Posterior vena cava (tissue), 2 donors: ENCODE results near the gene CMTM7. TPM values are rescaled to one million over a fixed set of nuclear protein-coding genes. Genes with fewer than 3 reads are reported as not detected.
"Not testable (repeated sequence)": the region's sequence is repeated elsewhere in the genome, so short reads cannot be mapped to it uniquely, and the experiment has no call there.

ENCODE experiments used
- DNase-seq: peaks from one replicate; pipeline ENCODE4 v3.0.0-alpha.2; 2020; ENCODE audit warnings: low spot score
- intact Hi-C, 2 donors: fragments of 100-400 bp; cut with DNase I; formaldehyde crosslinking; loops; one replicate each; pipeline versions ENCODE4 v1.14.1 to v1.14.2; 2022 to 2023
- total RNA-seq, 2 donors: library from RNA; stranded (reverse); fragmentation: NEBNext Ultra II Directional; extraction: Animal tissue kit (Norgen Biotek cat#: 25700); gene quantifications; one replicate each; pipeline ENCODE4 v1.2.1, GENCODE V29; 2021
- donor health status: DM: yes; HTN: yes; CAD: no.
- donor health status: DM: yes; HTN: yes; CAD: no.

The CMTM7 gene
- total RNA-seq, 2 donors from 2014 or later, result 9.2 to 10.7 TPM

DNA sequence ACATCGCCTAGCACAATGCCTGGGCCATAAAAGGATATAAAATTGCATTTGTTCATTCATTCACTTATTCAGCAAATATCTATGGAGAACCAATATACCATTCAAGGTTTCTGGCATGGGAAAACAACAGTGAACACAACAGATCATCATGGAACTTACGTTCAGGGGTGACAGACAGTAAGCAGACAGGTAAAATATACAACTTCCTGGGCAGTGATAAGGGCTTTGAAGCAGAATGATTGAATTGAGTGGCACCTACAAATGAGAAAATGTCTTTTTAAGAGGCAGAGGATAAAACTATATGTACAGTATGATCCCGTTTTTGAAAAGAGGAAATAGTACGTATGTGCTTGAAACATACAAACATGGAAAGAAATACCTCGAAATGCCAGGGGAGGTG lies 39.2 kb downstream of the CMTM7 start:
- DNase-seq, result no peak
- intact Hi-C loops, result no loop called here

DNA sequence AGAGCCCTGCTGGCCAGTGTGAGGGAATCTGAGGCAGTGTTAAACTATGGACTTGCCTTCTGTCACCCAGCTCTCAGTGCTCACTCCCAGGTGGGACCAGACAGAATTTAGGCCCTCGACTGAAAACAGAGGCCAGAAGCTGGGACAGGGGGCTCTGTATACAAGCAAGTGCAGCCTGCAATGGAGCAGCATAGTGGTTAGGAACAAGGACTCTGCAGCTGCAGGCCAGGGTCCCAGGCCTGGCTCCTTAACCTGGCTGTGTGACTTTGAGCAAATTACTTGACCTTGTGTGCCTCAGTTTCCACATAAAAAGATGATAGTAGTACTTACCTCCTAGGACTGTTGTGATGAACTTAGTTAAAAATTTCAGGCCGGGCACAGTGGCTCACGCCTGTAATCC lies 39.8 kb downstream of the CMTM7 start:
- intact Hi-C loops, result no loop called here
- DNase-seq, result no peak

DNA sequence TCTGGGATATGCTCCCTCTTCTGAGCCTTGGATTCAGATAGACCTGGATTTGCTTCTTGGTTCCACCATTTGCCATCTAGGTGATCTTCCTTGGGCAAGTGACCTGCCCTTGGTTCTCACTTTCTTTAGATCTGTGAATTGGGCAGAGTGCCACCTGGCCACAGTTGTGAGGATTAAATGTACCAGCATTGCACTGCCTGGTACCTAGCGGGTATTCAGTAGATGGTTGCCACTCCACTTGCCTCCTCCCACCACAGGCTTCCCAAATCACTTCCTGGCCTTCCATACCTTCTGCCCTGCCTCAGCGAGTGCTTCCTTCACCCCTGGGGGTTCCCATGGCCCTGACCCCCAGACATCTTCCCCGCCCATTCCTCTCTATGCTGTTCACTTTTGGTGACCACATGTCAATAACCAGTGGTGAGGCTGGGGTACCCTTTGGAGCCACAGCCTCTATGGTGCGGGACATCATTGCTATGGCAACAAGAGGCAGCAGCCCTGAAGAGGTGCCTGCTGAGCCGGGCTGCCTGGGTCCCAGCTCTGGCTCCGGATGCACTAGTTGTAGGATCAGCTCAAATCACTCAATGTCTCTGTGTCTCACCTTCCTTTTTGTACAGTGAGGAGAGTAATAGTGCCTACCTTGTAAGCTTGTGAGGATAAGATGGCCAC lies 40.5 kb downstream of the CMTM7 start:
- intact Hi-C loops, result no loop called here
- DNase-seq, result no peak

DNA sequence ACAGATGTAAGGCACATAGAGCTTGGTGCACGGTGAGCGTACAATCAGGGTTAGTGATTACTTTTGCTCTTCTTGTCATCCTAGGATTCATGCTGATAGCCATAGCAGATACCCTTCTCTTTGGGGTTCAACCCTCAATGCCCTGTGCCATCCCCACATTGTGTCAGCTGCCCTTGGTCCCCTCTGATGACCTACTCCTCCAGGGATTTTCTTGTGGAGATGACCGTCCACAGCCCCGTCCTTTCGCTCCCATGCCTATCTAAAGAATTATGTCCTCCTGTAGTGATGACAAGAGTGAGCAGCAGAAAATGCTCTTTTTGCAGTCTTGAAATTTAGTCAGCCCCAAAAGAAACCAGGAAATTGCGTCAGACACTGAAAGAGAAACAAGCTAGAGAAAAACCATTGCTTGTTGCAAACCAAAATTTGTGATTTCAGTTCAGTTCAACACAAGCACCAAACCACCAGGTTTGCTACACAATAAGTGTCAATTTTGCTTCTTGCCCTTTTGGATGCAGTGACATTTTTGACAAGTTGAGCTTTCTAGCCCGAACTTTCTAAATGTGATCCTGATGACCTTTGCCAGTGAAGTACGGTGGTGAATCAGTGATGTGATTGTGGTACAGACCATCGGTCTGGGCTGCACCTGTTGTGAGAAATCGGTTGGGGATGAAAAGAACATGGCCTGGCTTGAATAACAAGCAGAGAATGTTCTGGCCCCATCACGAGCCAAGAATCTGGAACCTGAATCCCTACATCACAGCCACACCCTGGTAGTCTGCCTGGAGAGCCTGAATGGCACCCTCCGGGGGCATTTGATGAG lies 41.3 kb downstream of the CMTM7 start:
- no peak for DNase-seq
- intact Hi-C loops, result no loop called here

DNA sequence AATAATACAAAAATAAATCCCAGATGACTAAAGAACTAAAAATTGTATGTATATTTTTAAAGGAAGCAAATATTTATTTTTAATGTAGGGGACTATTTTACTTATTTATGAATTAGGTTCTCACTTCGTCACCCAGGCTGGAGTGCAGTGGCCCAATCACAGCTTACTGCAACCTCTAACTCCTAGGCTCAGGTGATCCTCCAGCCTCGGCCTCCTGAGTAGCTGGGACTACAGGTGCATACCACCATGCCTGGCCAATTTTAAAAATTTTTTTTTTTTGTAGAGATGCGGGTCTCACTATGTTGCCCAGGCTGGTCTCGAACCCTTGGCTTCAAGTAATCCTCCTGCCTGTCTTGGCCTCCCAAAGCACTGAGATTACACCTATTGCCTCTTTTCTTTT lies 42.6 kb downstream of the CMTM7 start:
- DNase-seq, result no peak

DNA sequence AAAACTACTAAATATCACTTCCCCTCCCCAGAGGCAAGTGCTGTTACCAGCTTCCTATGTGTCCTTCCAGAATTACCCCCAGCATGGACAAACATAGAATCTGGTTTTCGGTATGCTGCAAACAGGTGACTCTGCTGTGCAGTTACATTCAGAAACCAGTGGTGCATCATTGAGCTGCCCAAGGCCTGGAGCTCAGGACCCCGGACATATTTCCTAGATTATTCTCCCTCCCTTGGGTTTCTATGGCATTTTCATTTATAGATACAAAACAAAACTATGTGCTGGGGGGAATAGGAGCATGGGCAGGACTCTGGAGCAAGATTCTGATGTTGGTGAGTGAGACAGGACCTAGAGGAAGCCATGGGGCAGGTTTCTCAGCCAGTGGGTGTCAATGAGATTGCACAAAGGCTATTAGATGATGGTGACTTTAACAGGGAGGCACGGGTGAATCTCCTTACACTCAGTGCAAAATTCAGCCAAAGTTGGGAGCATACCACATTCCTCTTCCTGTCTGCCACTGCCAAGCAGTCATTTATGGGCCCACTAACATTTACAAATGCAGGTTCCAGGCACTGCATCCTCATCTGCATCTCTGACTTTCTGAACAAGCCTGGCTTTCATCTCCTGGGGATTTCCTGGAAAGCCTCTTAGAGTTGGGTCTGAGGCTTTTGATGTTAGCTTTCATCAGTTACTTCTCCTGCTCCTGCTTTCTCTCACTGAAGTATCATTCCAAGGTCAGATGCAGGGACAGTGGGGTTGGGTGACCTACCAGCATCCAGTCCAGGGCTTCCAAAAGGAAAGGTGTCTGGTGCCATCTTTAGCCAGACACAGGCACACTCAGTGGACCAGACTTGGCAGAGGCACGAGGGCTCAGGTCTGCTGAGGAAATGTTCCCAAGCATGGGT lies 44.5 kb downstream of the CMTM7 start:
- intact Hi-C loops, result no loop called here
- no peak for DNase-seq

More for the DNA sequence above, 42.6 kb downstream of the CMTM7 start:
- intact Hi-C loops, result no loop called here

DNA sequence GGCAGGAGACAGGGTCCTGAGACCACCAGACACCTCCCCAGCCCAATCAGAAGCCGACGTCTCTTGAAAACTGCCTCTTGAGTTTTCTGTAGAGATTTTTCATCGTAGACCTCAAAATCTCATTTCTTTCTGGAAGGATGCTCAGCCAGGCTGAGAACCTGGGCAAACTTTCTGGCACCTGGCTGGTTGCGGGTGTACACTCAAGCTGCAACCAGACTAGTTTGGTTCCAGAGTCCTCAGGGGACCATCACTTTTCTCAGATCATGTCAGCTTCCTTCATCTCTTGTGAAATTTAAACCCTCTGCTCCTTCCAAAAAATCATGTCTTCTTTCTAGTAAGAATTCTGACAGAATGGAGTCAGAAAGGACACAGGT lies 45.1 kb downstream of the CMTM7 start:
- intact Hi-C loops, result no loop called here
- DNase-seq, result no peak

DNA sequence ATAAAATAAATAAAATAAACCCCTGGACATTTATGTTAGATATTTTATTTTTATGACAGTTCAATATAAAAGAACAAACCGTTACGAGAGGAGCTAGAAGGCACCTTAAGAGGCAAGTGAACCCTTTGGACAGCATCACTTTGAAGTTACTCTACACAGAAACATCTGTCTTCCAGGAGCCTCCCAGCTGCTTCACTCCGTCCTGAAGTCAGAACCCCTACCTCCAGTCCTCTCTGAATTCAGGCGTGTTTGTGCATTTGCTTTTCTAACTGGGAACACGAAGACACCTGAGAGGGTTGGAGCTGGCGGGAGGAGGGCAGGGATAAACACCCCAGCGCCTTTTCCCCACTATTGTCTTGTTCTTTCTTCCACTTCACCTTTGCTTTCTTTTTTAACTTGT lies 46.2 kb downstream of the CMTM7 start:
- intact Hi-C loops, result no loop called here
- DNase-seq, result no peak

DNA sequence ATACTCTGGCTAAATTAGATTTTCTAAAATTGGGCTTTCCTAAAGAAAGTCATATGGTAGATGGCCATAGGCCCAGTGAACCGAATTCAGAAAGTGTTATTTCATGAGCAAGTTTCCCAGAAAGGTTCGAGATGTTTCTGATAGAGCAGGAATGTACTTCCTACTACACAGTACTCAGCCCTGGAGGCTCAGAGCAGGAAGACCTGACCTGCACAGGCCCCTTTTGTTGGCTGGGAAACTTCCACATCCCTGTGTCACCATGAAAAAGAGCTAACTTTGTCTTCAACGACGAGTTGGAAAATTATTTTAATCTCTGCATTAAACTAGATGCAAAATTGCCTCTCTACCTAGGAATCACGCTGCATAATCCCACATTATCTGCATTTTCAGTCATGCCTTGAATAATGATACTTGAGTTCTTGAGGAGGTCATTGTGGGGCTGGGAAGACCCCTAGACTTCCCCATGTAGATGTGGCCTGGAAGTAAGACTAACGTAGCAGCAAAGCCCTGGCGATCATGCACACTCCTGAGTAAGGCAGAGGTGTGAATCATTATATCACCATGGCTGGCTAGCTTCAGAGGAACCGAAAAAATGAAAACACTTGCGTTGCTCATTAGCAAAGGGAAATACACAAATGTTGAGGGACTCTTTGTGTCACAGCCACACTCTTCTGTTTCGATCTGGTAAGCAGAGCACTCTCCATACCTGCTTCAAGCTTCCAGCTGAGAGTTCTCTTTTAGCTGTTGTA lies 47.1 kb downstream of the CMTM7 start:
- no peak for DNase-seq
- intact Hi-C loops, result no loop called here

DNA sequence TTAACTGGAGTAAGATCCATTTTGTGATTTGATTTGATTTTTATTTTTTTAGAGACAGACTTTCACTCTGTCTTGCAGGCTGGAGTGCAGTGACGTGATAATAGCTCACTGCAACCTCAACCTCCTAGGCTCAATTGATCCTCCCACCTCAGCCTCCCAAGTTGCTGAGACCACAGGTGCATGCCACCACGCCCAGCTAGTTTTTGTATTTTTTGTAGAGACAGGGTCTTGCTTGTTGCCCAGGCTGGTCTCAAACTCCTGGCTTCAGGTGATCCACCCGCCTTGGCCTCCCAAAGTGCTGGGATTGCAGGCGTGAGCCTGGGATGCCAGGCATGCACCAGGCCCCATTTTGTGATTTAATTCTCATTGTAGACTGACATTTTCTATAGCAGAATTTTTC lies 47.8 kb downstream of the CMTM7 start:
- DNase-seq, result not testable (repeated sequence)

DNA sequence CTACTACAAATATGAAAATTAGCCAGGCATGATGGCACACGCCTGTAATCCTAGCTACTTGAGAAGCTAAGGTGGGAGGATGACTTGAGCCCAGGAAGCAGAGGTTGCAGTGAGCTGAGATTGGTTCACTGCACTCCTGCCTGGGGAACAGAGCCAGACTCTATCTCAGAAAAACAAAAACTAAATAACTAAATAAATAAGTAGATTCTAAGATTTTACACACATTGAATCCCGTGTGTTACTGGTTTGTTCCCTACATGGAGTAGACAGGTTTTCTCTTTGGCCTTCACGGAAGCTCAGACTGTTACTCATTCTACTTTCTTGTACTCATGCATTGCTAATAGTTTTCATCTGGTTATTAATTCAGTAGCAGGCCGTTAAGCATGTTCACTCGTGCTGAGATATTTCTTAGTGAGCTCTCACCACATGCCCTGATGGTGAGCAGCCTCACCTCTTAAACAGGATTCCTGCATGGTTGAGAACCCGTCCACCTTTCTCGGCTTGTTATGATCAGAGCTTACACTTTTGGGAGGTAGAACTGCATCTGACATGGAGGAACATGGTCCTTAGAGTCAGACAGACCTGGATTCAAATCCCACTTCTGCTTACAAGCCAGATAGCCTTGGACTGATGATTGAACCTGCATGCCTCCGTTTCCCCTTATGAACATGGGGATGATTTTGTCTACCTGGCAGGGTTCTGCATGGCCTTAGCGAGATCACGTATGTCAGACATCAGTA lies 49.1 kb downstream of the CMTM7 start:
- DNase-seq, result no peak

More for the DNA sequence above, 47.8 kb downstream of the CMTM7 start:
- intact Hi-C loops, result not testable (repeated sequence)

DNA sequence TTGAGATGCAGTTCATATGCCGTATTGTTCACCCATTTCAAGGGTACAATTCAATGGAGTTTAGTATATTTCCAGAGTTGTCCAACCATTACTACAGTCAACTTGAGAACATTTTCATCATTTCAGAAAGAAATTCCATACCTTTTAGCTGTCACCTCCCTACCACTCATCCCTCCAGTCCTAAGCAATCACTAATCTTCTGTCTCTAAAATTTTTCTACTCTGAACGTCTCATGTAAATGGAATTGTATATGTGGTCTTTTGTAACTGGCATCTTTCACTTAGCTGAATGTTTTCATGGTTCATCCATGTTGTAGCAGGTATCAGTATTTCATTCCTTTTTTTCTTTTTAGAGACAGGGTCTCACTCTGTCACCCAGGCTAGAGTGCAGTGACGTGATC lies 51.1 kb downstream of the CMTM7 start:
- no peak for DNase-seq
- intact Hi-C loops, result no loop called here

More for the DNA sequence above, 49.1 kb downstream of the CMTM7 start:
- intact Hi-C loops, result no loop called here

DNA sequence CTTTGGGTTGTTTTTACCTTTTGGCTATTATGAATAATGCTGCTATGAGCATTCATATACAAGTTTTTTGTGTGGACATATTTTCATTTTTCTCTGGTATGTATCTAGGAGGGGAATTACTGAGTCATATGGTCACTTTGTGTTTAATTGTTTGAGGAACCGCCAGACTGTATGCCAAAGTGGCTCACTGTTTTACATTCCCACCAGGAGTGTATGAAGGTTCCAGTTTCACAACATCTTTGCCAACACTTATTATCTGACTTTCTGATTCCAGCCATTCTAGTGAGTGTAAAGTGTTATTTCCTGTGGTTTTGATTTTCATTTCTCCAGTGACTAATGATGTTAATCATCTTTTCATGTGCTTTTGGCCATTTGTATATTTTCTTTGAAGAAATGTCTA lies 51.8 kb downstream of the CMTM7 start:
- no peak for DNase-seq
- intact Hi-C loops, result no loop called here

DNA sequence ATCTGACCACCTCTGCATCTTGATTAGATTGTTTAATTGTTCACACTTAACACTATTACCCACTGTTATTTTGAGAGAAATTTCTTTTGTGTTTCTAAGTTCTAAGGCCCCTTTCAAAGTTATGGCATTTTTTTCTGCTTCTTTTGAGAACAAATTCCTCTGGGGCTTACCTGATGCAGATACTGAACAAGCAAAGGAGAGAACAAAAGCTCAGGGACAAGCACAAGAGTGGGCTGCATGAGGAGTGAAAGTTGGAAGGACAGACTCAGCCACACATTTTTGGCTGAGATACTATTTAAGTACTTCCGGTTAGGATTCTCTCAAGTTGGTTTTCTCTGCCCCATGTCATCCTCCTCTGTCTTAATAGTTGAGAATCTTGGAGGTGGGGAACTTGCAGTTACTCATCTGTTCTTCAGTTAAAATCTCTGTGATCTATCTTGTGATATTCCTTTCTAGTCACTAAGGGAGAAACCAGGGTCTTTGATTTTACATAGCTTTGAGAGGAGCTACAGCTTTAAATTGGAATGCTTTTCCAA lies 56.3 kb downstream of the CMTM7 start:
- DNase-seq, result no peak
- intact Hi-C loops, result no loop called here

DNA sequence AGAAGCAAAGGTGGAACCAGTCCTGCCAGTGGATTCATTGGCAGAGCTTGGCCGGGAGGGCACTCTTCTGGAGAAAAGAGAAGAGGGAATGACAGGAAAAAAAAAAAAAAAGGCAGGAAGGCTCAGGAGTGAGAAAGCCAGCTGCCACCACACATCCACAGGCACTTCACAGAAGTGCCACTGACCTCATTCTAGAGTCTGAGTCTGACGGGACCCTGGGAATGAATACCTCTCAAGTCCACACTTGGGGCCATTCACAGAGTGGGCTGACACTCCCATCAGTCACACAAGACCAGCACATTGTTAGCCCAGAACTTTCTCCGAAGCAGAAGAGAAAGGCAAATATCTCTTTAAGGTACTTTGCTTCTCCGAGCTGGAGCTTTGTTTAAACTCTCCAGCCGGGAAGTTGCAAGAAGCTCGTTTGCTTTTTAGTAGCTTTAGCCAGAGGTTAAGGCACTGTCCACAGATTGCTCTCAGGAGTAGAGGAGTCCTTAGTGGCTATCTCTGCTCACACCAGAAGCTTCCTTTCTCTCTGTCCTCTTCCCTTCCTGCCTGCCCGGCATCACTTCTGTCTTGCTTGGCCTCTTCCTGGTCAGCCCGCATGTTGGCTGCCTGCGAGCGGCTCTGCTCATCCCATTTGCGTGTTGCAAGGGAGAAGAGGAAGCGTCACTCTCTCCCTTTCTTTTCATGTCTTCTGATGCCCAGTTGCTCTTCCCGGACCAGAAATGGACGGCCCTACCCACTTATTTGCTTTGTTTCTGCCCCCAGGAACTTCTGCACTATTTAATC lies 57.2 kb downstream of the CMTM7 start:
- DNase-seq, result no peak
- intact Hi-C loops, result no loop called here

DNA sequence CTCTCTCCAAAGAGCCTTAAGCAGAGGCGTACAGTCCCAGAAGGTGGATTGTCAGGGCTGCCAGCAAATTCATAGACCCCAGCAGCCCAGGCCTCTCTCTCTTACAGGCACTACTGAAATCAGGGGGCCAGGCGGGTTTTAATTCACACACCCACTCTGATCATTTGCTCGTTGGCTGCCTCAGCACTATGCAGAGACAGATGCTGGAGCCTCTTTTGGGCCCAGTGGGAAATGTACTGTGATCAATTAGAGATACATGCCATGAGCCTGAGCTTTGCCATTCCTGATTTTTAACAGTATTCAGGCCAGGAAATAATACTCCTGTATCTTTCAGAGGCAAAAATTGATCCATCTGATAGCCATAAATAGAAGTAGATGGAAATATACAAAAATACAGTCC lies 58.0 kb downstream of the CMTM7 start:
- DNase-seq, result no peak
- intact Hi-C loops, result no loop called here

DNA sequence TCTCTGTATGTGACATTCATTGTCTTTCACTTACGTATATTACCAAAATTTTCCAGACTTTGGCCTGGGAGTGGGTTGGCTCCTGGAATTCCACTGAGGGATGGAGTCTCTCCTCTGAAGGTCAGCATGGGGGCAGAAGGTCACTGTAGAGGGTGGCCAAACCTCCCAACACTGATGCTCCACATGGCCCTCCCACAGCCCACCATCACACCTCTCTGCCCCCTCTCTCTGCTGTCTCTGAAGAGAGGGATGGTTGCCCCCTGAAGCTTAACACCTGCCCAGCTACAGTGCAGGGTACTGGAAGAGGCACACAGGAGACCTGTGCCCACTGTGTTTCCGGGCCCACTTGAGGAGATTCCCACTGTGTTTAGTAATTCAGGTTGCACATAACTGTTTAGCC lies 58.8 kb downstream of the CMTM7 start:
- intact Hi-C loops, result no loop called here
- no peak for DNase-seq
